Lower leg skin (tissue), 3 donors: ENCODE data around the gene MCRIP2.

ENCODE experiments used
- POLR2A ChIP-seq, 2 donors: fragments of 450-650 bp; IDR thresholded peaks; one replicate each; pipeline ENCODE4 v1.6.1; 2016 to 2017; ENCODE audit warnings: antibody characterized with exemption in 2 of 2, mild to moderate bottlenecking in 1 of 2, moderate library complexity in 1 of 2
- TF ChIP-seq, protein P1 (sequence below), 3 donors: fragments of 450-650 bp; IDR thresholded peaks; one replicate each; pipeline ENCODE4 v1.5.1; 2016; ENCODE audit warnings: antibody characterized with exemption in 3 of 3, mild to moderate bottlenecking in 3 of 3, moderate library complexity in 2 of 3

- TF ChIP-seq, protein P1, sequence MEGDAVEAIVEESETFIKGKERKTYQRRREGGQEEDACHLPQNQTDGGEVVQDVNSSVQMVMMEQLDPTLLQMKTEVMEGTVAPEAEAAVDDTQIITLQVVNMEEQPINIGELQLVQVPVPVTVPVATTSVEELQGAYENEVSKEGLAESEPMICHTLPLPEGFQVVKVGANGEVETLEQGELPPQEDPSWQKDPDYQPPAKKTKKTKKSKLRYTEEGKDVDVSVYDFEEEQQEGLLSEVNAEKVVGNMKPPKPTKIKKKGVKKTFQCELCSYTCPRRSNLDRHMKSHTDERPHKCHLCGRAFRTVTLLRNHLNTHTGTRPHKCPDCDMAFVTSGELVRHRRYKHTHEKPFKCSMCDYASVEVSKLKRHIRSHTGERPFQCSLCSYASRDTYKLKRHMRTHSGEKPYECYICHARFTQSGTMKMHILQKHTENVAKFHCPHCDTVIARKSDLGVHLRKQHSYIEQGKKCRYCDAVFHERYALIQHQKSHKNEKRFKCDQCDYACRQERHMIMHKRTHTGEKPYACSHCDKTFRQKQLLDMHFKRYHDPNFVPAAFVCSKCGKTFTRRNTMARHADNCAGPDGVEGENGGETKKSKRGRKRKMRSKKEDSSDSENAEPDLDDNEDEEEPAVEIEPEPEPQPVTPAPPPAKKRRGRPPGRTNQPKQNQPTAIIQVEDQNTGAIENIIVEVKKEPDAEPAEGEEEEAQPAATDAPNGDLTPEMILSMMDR (IDR thresholded peaks at IDR 0.05), result no peak
- TF ChIP-seq POLR2A (IDR thresholded peaks at IDR 0.05), result no peak
Observed at GRCh38 chr16:630249-630814, 11.3 kb upstream of the MCRIP2 start.
